Activated naive CD4-positive, alpha-beta T cell treated with anti-CD3 and anti-CD28 coated beads, Interleukin-2, amount 50 U/mL, for 16 hours (primary cell): ENCODE data around the gene FMNL1.

Experiments
- DNase-seq: peaks from one replicate; pipeline ENCODE4 v3.0.0-alpha.2; 2020

FMNL1 gene

DNA sequence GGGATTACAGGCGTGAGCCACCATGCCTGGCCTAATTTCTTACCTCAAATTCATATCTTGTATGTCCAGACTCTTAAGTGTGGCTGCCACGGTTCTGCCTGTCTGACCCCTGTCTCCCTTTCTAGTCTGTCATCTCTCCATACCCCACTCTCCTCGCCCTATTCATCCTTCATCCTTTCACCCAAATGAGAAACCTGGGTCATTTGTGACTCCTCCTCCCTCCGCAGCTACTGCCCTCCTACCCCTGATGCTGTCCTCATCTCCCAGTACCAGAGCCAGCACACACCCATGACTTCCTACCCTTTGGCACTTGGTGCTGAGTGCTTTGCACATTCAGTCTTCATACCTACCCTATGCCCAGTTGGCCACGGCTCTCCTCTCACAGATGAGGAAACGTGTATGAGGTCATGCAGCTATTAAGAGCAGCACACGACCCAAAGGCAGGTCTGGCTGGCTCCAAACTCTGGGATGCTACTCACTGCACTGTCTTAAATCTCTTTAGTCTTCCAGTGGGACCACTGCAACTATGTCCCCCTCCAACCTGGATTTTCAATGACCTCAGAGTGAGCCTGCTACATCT, 38.6 kb downstream of the FMNL1 start:
- DNase-seq, result no peak

DNA sequence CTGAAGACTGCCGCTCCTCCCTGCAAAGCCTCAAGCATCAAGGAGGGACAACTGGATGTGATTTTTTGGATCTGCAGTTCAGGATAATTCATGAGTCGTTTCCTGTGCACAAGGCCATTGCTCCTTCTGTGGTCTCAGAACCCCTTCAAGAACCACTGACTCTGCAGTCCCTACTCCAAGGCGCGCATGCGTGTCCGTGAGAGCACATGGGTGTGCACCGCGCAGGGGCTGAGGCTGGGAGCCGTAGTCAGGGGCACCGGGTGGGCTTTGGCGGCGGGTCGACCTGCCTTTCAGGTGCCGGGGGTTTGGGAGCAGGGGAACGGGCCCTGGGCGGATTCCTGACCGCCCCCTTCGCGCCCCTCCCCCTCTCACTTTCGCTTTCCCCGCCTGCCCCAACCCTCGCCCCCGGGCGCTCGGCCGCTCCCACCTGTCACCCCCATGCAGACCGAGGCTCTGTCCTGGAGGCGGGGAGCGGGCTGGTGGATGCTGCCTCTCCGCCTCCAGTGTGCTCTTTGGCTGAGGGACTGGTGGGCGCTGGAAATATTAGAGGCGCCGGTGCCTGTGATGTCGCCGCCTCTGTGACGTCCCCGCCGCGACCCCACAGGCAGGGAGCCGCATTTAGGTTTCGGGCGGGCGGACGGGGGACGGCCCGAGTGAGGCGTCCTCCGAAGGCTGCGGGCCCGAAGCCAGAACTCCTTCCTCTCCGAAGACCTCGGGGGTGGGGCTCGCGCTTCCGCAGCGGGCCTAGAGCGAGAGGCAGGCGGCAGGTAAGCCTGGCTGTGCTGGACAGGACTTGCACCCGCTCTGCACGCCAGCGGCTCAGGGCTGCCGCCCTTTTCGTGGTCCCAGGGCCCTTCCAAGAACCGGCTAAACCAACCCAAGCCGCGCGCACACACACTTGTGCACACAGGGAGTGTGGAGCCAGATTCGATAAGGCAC, 40.2 kb downstream of the FMNL1 start, which contains the start of gene SPATA32:
Gene SPATA32 (minus strand): TSS at position 518 of the 939 bp plus-strand sequence. CDS start 78 bp downstream, at position 440.
- DNase-seq, result peak; percentile 71

DNA sequence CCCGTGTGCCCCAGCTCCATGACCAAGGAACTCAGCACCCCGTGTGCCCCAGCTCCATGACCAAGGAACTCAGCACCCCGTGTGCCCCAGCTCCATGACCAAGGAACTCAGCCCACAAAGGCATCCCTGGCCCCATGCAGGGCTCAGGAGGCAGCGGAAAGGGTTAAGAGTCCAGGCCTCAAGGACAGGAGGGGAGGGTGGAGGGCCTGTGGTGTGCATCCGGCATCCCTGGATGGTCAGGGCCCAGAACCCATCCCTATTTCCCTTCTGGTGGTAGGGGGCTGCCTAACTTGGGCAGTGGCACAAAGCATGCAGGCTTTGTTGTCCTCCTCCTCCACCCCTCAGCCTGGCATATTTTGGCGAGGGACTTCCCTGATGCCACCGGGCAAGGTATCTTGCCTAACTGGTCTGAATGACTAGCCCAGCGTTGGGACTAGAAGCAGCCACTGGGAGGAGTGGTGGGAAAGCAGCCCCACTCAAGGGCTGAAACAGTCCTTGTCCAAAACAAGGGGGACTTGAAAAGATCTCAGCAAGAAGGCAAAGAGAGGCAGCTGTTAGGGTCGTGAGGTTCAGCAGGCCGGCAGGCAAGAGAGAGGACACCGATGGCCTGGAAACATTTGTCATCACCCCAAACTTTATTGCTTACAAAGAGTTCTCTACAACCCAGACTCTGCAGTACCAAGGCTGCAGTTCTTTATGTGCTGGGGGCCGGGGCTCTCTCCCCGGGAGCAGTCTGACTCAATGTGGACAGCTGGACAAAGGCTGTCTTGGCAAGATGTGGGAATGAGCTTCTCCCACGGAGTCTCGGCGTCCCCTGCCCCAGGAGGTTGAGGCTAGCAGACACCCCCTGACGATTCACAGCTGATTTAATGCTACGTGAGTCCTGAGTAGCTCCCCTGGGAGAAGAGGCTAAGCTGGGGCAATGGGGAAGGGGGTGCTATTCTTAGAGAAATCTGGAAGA, 41.1 kb downstream of the FMNL1 start:
- no peak for DNase-seq

DNA sequence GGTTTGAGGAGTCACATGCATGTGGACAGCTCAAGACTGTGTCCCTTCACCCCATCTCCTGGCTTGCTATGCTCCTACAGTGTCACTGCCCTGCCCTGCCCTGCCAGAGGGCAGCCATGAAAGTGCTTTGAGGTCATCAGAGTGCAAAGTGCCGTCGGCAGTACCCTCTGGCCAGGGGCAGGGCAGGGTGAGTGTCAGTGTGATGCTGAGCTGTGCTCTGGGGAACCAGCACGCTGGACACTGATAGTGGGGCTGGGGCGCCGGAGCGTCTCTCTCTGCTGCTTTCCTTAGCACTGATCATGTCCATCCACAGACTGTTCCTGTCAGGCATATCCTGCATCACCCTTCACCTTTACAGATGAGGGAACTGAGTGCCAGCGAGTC, 41.8 kb downstream of the FMNL1 start:
- DNase-seq, result no peak

DNA sequence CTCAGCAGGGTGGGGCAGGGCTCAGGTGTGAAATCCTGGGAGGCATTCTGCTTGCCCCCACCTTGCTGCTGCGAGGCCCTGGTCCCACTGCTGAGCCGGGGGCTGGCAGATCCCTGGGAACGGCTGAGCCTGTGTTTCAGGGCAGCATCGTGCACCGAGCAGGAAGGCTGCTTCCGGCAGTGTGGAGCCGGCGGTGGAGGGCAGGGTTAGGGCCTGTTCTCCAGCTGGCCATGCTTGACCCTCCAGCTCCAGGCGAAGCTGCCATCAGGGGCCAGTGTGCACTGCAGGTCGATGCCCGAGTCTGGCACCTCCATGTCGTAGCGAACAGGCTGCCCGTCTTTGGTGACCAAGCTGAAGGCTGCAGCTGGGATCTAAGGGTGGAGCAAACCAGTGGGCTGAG, 42.7 kb downstream of the FMNL1 start:
- no peak for DNase-seq

DNA sequence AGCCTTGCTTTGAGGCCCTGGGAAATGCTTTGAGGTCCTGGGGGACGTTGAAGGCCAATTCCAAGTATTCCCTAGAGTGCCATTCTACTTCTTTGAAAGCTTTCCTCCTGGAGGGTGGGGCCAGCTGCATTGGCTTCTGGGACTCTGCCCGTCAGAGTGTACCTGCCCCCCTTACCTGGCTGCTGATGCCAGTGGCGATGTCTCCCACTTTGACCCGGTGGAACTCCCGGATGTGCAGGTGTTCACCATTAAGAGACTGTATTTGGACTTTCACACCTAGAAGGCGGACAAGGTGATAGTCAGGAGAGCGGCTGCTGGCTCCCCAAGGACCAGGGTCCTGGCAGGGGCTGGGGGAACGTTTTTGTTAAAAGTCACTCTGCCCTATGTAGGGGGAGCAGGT, 43.3 kb downstream of the FMNL1 start:
- no peak for DNase-seq

DNA sequence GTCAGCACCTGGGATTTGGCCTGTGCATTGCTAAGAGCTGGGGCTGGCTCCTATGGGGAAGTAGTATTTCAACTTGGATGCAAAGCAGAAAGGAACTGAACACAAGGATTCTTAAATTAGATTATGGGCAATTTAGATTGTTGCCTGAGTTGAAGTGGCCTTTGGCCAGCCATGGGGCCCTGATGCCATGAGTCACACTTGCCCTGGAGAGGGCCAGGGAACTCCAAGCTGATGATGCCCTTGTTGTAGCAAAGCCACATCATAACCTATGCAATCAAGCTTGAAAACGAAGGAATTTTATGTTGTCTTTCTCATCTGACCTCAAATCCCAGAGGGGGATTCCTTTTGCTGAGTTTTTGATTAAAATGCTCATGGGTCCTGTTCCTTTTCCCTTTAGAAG, 44.1 kb downstream of the FMNL1 start:
- DNase-seq, result no peak

DNA sequence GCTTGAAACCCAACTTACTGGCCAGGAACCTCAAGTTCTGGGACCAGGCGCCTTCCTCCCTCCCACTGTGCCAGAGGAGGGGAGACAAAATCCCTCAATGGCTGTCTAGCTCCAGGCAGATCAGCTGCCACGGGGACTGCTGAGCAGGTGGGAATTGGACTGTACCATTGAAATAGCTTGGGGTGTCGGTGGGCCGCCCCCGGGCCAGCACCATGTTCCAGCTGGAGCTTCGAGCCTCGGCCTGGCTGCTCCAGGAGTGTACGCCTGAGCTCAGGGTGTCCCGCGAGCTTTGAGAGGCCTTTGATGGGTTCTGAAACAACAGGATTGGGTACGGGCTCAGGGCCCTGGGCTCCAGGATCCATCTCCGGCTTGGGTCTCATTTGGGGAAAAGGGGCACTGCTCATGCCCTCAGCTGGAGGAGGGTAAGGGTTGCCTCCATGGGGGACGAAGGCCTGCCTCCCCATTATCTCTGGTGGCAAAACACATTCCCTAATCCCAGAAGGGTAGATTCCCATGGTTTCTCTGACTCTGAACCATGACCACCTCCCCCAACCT, 44.8 kb downstream of the FMNL1 start:
- DNase-seq, result no peak

DNA sequence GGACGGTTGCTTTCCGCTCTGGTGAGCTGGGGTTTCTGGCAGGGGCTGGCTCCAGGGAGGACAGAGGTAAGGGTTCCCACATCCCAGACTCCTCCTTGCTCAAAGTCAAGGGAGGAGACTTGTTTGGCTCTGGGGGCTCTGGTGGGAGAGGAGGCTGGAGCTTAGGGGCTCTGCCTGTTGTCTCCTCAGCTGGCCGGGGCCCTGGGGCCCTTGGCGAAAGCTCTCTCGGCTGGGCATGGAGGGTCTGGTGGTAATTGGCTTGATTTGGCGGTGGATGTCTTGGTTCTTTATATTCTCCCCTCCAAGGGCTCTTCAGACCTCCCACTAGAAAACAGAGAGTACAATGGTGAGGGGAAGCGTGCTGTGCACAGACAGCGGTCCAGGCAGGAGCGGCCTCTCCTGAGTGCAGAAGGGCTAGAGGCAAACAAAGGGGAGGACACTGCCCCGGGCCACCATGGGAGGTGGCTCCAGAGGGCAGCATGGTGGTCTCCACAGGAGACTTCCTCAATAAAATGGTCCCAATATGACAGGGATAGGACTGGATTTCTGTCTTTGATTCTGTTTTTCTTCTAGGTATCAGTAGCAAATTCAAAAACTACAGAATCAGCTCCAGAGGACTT, 45.9 kb downstream of the FMNL1 start:
- DNase-seq, result no peak

DNA sequence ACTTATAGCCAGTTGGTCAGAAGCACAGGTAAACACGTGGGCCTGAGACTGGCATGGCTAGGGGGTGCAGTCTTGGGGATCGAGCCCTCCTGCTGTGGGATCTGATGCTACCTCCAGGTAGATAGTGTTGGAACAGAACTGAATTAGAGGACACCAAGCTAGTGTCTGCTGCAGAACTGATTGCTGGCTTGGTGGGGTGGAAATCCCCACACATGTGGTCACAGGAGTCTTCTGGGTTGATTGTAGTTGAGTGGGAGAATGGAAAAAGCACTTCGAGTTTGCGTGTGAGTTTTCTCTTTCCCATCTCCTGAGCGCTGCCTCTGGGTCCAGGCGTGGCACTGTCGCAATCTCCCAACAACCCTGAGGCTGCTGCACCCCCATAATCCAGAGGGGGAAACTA, 48.2 kb downstream of the FMNL1 start:
- DNase-seq, result no peak

DNA sequence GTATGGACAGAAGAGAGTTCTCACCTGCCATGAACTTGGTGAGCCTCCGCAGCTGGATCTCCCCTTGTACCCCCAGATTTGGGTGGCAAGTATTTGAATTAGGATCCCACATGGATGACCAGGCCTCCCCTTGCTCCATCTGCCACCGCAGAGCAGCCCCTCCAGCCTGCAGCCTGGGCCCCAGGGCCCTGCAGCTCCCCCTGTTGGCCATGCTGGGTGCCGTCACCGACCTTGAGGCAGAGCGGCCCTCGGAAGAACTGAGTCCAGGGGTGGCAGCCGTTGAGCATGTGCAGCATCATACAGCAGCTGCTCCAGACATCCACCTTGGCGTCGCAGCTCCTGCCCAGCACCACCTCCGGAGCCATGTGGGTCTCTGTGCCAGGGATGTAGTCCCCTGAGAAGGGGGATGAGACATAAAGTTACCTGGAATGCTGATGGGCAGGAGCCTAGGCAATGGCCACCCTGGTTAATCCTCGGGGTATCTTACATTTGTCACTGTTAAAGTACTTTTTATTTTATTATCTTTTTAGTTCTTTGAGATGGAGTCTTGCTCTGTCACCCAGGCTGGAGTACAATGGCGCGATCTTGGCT, 49.2 kb downstream of the FMNL1 start:
- DNase-seq, result peak; percentile 64

DNA sequence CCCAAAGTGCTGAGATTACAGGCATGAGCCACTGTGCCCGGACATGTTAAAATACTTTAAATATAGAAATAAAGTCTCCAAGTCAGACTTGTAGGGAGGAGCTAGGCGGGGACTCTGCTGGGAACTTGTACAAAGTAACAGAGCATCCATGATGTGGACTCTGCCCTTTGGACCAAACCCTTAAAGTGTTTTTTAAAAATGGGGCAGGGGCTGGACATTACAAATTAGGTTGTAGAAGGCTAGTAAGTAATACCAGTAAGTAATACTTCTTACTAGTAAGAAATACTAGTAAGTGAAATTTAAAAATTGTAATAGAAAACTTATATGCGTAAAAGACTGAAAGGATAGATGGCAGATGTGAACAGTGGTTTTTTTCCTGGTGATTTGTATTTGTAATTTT, 49.9 kb downstream of the FMNL1 start:
- DNase-seq, result no peak

DNA sequence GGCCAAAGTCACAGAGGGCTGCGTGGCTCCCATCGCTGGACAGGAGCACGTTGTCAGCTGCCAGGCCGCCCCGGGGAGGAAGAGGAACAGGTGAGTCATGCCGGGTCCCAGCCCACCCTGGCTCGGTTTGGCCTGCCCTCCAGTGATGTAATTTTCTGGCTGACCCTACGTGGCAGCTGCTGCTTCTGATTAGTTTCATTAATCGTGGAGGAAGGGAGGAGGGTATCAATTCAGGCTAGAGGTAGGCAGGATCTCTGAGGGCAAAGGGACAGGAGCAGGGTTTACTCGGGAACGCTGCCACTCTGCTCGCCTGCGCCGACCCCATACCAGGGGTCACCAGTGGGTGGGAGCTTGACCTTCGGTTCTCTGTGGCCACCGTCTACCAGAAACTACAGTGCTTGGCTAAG, 51.9 kb downstream of the FMNL1 start:
- no peak for DNase-seq

DNA sequence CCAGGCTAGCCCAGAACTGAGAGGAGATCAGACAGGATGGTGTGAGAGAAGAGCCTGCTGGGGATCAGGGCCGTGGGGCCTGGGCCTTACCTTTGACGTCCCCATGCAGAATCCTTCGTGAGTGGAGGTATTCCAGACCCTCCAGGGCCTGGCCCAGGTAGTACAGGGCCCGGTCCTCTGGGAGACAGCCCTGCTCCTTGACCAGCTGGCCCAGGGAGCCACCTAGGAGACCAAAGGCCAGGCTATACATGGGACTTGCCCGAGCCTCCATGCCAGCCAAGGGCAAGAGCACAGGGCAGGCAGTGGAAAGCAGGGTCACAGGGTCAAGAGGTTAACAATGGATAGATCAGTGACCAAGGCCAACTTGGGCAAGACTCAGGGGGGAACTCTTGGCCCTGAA, 52.3 kb downstream of the FMNL1 start:
- no peak for DNase-seq

DNA sequence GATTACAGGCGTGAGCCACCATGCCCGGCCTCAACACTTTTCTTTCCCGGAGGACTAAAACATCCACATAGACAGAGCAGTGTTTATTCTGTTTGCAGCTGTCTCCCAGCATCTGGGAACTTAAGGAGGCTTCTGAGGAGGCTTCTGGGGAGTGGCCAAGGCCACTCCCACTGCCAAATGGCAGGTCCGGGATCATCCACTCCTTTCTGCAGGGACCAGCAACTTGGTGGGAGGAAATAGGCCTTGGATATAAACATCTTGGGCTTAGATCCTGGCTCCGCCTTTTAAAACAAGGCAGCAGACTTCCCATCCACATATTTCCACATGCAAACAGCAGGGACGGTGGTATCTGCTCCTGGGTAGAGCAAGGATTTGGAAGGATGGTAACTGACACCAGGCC, 54.3 kb downstream of the FMNL1 start:
- DNase-seq, result no peak

DNA sequence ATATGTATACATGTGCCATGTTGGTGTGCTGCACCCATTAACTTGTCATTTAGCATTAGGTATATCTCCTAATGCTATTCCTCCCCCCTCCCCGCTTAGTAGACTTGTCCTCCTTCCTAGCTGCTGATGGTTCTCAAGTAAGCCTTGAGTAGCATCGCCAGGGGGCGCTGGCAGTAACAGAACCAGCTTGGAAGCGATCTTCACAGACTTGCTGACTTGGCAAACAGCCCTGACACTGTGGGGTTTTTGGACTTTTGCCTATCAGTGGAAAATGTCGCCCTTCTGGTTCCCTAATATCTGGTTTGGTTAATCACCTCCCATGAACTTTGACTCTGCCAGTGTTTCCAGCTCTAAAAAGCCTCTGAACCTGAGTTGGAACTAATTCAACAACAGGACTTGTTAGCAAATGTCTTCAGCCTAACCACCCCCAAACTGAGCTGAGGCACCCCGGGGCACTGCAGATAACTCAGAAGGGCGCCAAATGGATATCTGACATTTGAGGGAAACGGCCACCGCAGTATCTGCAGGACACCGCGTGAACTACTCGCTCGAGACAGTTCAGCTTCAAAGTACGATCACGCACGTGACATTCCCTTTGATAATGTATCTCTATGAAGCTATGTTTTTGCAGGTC, 55.6 kb downstream of the FMNL1 start:
- peak; percentile 91 for DNase-seq

DNA sequence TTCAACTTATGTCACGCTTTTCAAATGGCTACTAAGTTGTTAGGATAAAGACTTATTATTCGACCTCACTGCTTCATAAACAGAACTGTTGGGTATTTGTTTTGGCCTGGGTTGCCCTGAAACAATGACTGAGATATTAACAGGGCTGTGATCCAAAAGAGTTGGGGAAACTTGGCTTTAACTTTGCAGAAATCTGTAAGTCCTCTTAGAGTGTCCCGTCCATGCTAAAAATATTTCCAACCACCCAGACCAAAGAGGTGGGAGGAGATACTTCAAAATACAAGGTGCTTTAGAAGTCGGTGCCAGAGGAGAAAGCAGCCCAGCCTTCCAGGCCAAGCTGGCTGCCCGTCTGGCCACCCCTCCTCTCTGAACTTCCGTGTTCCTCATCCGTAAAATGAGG, 56.3 kb downstream of the FMNL1 start:
- no peak for DNase-seq

DNA sequence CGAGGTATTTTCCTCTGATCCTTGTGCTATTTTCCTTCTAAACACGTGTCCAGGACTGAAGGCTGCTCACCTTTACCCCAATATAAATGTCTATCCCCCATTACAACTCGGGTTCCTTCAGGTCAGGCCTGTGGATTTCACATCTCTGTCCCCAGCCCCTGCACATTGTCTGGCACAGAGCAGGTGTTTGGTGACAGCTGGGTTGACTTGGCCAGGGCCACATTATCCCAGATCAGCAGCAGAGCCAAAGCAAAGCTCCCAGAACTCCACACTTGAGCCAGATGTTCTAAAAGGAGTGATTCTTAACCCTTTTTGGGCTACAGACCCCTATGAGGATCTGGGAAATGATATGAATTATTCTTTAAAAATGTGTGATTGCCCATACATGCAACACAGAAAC, 58.2 kb downstream of the FMNL1 start:
- no peak for DNase-seq

DNA sequence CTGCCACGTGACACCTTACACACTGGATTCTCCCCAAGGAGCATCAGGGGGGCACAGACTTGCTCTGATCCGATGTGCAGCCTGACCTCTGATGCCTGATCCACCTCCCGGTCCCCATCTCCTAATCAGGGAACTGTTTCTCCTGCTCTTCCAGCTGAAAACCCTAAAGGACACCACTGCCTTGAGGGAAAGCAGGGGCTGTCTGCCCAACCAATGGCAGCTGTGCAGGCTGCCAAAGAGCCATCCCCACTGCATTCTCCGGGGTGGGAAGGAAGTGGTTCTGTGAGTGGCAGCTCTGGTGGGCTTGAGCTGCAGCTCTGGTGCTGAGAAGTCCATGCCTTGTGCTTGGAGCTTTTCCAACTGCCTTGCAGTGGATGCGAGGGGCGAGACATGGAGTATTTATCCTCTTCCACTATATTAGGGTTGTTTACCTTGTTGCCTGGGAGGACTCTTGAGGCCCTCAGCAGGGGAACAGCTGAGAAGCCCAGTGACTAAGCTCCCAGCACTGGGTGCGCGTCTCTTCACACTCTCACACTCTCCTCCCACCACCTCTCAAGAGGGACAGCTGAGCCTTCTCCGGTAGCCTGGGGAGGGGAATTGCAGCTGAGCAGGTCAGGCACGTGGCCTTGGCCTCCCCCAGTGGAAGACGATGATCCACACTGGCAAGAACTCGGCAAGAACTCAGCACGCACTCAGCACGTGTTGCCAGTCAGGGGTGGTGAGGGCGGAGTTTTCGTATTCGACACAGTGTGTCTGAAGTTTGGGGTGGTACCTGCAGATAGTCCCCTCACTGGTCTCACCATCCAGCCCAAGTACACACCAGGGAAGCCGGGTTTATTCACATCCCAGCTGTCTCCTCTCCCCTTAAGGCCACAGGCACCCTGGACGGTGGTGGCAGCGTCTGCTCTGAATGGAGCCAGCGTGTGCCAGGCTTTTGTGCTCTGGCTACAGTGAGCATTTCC, 61.3 kb downstream of the FMNL1 start:
- no peak for DNase-seq

DNA sequence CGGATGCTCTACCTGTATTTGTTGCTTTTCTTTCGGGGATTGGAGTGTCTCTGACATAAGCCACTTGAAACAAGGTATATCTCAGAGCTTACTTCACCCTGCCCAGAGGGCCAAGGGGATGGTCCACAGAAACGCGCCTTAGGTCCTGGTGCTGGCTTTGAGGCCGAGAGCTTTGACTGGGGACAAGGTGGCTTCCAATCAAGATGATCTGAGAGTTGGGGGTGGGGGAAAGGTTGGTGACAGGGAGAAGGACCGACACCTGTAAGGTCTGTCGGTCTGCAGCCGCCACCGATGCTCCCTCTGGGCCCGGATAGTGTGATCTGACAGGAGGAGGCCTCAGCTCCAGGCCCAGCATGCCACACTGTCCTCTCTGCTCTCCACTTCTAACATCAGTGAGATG, 62.0 kb downstream of the FMNL1 start:
- DNase-seq, result no peak
